Measurements from ENCODE around the gene NDUFA8. TPM values are rescaled to one million over a fixed set of nuclear protein-coding genes. Genes with fewer than 3 reads are reported as not detected.
A peak's percentile ranks its signal among the peaks of the same experiment; 100 is the strongest.

NDUFA8 gene
- total and polyA plus RNA-seq, 2 of the 4 experiments (the other 2 are of a cell fraction), result 45.2 to 98.1 TPM

- H3K56ac ChIP-seq (ENCODE audit: extremely low read depth, insufficient read depth, low read length), result no peak overlapping the region
- no peak overlapping the region for H3K23ac ChIP-seq (ENCODE audit: low read depth, low read length)
- no peaks in the 10 kb centered on the region for H3K36me3 ChIP-seq (ENCODE audit: control insufficient read depth, insufficient read depth, low read length)
- dilution Hi-C loops (cut with HindIII; ENCODE audit: low sequenced_read_pairs, unreplicated experiment), result no loop called here
- H4K8ac ChIP-seq (ENCODE audit: low read depth in 2 of 2, low read length in 2 of 2), result no peak overlapping the region
- no peaks in the 10 kb centered on the region; the same call in 1 of the 2 replicates for H3K9me1 ChIP-seq (ENCODE audit: insufficient read depth, low read length)
- H2BK20ac ChIP-seq (ENCODE audit: low read depth, low read length), result no peak overlapping the region
- H3K79me1 ChIP-seq (ENCODE audit: low read depth in 1 of 2, low read length in 2 of 2), result no peaks in the 10 kb centered on the region
- BruUV-seq (replicated peaks), result no TSS peak
- intact Hi-C loops (cut with micrococcal nuclease), result no loop called here
- no peak overlapping the region for H3K18ac ChIP-seq (ENCODE audit: low read depth, low read length)
- ATAC-seq (ENCODE audit: low read depth), result no peak
- no peak overlapping the region for H3K9ac ChIP-seq (ENCODE audit: low read depth, low read length)
- 100% methylated on average over 1 of the region's 3 CpGs; no CpG with 5 or more reads in 1 of the 2 experiments for WGBS, 2 experiments (ENCODE audit: extremely low coverage in 2 of 2, insufficient read length in 1 of 2)
- no peak overlapping the region for H2AK5ac ChIP-seq (ENCODE audit: low read depth, low read length)
- TF ChIP-seq ELK1 (IDR thresholded peaks at IDR 0.05; ENCODE audit: borderline replicate concordance, low read depth, low read length), result no peak
- TF ChIP-seq SMC3 (IDR thresholded peaks at IDR 0.05; ENCODE audit: low read depth, low read length), result no peak
- TF ChIP-seq RCOR1 (IDR thresholded peaks at IDR 0.05; ENCODE audit: insufficient replicate concordance, low read length), result no peak
- TF ChIP-seq MXI1 (IDR thresholded peaks at IDR 0.05; ENCODE audit: borderline replicate concordance, low read depth, low read length), result no peak
- TF ChIP-seq CTCF (conservative IDR thresholded peaks at IDR 0.05; ENCODE audit: low read depth, low read length), result no peak
- TF ChIP-seq RFX5 (IDR thresholded peaks at IDR 0.05; ENCODE audit: low read depth, low read length), result no peak
- TF ChIP-seq NFE2L2 (IDR thresholded peaks at IDR 0.05; ENCODE audit: low read depth, low read length), result no peak
- TF ChIP-seq FOS (IDR thresholded peaks at IDR 0.05; ENCODE audit: low read depth, low read length), result no peak
- TF ChIP-seq CEBPB (IDR thresholded peaks at IDR 0.05; ENCODE audit: low read depth, low read length), result no peak
- TF ChIP-seq CHD1 (IDR thresholded peaks at IDR 0.05; ENCODE audit: low read depth, low read length), result no peak
- no peak for TF ChIP-seq MAFK (IDR thresholded peaks at IDR 0.05; ENCODE audit: low read depth, low read length)
- TF ChIP-seq MAZ (IDR thresholded peaks at IDR 0.05; ENCODE audit: borderline replicate concordance, low read depth, low read length), result no peak
- no peak for TF ChIP-seq USF2 (IDR thresholded peaks at IDR 0.05; ENCODE audit: low read depth, low read length)
- TF ChIP-seq POLR2A (IDR thresholded peaks at IDR 0.05; ENCODE audit: low read depth, low read length), result no peak
- TF ChIP-seq RAD21 (IDR thresholded peaks at IDR 0.05; ENCODE audit: low read length), result no peak
- TF ChIP-seq BHLHE40 (IDR thresholded peaks at IDR 0.05; ENCODE audit: low read depth, low read length), result no peak
- no peak for DNase-seq
- no peaks in the 10 kb centered on the region for H3K9me3 ChIP-seq (ENCODE audit: control insufficient read depth, insufficient read depth, low read length)
- no peak overlapping the region for H3K4ac ChIP-seq (ENCODE audit: low read depth, low read length)
- H3K4me2 ChIP-seq (ENCODE audit: low read depth, low read length), result no peak overlapping the region
- peaks cover 4% of the 10 kb centered on the region; the same call in 1 of the 2 replicates for H4K20me1 ChIP-seq (ENCODE audit: insufficient read depth, low read length)
- in situ Hi-C loops (cut with MboI; ENCODE audit: low sequenced_read_pairs), result no loop called here
- no peak overlapping the region for H4K91ac ChIP-seq (ENCODE audit: insufficient read depth, low read depth, low read length)
- H3K27me3 ChIP-seq (ENCODE audit: control insufficient read depth, insufficient read depth, low read length), result peaks cover 17% of the 10 kb centered on the region
- peak overlapping the region; percentile 26 for H2AK9ac ChIP-seq (replicated peaks; ENCODE audit: low read depth, low read length, poor library complexity)
- H2BK5ac ChIP-seq (ENCODE audit: low read depth, low read length, poor library complexity, severe bottlenecking), result no peak overlapping the region
- no peak overlapping the region for H4K5ac ChIP-seq (ENCODE audit: low read depth, low read length)
- POLR2A ChIA-PET (ENCODE audit: unreplicated experiment), result no interaction called here
- H2AFZ ChIP-seq (replicated peaks; ENCODE audit: low read length, poor library complexity), result peak overlapping the region; percentile 25
- no peak overlapping the region for H3K27ac ChIP-seq (ENCODE audit: insufficient read depth, low read length)
- peaks cover 8% of the 10 kb centered on the region; the same call in 1 of the 2 replicates for H3K4me1 ChIP-seq (ENCODE audit: control insufficient read depth, insufficient read depth, low read length)
- no peak overlapping the region for H3K14ac ChIP-seq (replicated peaks; ENCODE audit: low read depth, low read length)
- no peak overlapping the region for H2BK15ac ChIP-seq (ENCODE audit: low read depth, low read length)
- H3K4me3 ChIP-seq (ENCODE audit: insufficient read depth, low read depth, low read length), result no peak overlapping the region
- CTCF ChIA-PET, result no interaction called here
- no peak overlapping the region for H2BK120ac ChIP-seq (ENCODE audit: low read depth, low read length)
Measured at GRCh38 chr9:122202111-122202510, 42.5 kb upstream of the NDUFA8 start.

Data from IMR-90 (cell line).